ENCODE data around the gene AHI1. TPM values are rescaled to one million over a fixed set of nuclear protein-coding genes. Genes with fewer than 3 reads are reported as not detected.

AHI1 gene
- total RNA-seq, 4 donors from 2014 or later = 9.2 to 16.5 (median 11.7) TPM

GRCh38 chr6:135438907-135439535, 58.5 kb downstream of the AHI1 start:
- intact Hi-C loops (cut with DNase I; ENCODE audit: low total_unique reads) = no loop called here
- no peak for TF ChIP-seq POLR2A (IDR thresholded peaks at IDR 0.05)
- no peak for TF ChIP-seq CTCF (IDR thresholded peaks at IDR 0.05)
- no peak for DNase-seq (ENCODE audit: low spot score in 2 of 2)
- WGBS, 2 donors = 67 to 72% methylated on average over 3 of the region's 3 CpGs
- no peak overlapping the region for H3K4me3 ChIP-seq (ENCODE audit: low read depth, poor library complexity, severe bottlenecking)

- TF ChIP-seq CTCF (IDR thresholded peaks at IDR 0.05) (no peak), POLR2A (IDR thresholded peaks at IDR 0.05) (no peak)
- intact Hi-C loops (cut with DNase I; ENCODE audit: low total_unique reads) = no loop called here
- no peak for DNase-seq (ENCODE audit: low spot score in 2 of 2)
- H3K4me3 ChIP-seq (ENCODE audit: low read depth, poor library complexity, severe bottlenecking) = no peak overlapping the region
Observed at GRCh38 chr6:135434991-135435390, 62.5 kb downstream of the AHI1 start.

GRCh38 chr6:135434095-135434494, 63.4 kb downstream of the AHI1 start:
- H3K4me3 ChIP-seq (ENCODE audit: low read depth, poor library complexity, severe bottlenecking) = no peak overlapping the region
- DNase-seq (ENCODE audit: low spot score in 2 of 2) = no peak
- WGBS, 2 donors = 90 to 91% methylated on average over 1 of the region's 1 CpG
- intact Hi-C loops (cut with DNase I; ENCODE audit: low total_unique reads) = no loop called here
- TF ChIP-seq CTCF (IDR thresholded peaks at IDR 0.05) (no peak), POLR2A (IDR thresholded peaks at IDR 0.05) (no peak)

DNA sequence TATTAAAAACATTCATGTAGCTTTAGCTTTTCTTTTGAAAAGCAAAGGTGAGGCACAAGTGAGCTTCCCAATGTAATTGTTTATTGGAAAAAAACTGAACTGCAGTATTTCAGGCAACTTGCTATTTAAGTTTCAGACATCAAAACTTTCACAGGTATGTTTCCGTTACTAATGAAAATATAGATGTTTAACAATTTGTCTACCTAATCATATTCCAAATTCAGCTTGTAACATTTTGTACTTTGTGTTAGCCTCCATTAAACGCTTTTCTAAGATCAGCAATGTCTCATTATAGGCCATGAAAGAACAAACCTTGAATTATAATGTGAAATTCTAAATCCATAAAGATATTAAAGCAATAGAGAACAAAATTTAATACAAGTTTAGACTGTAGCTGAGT, 69.5 kb downstream of the AHI1 start:
- intact Hi-C loops (cut with DNase I; ENCODE audit: low total_unique reads) = loop anchor here (10.0 kb wide), 1 partner anchor 293 kb away; no protein-coding TSS in a partner anchor
- WGBS, 2 donors = 96% methylated on average over 2 of the region's 2 CpGs
- TF ChIP-seq CTCF (IDR thresholded peaks at IDR 0.05) (no peak), POLR2A (IDR thresholded peaks at IDR 0.05) (no peak)
- no peak overlapping the region for H3K4me3 ChIP-seq (ENCODE audit: low read depth, poor library complexity, severe bottlenecking)
- no peak for DNase-seq (ENCODE audit: low spot score in 2 of 2)

GRCh38 chr6:135426833-135427232, 70.7 kb downstream of the AHI1 start:
- 89 to 98% methylated on average over 1 of the region's 1 CpG for WGBS, 2 donors
- no peak for DNase-seq (ENCODE audit: low spot score in 2 of 2)
- TF ChIP-seq POLR2A (IDR thresholded peaks at IDR 0.05) (no peak), CTCF (IDR thresholded peaks at IDR 0.05) (no peak)
- intact Hi-C loops (cut with DNase I; ENCODE audit: low total_unique reads) = loop anchor here (10.0 kb wide), 1 partner anchor 292 kb away; no protein-coding TSS in a partner anchor
- no peak overlapping the region for H3K4me3 ChIP-seq (ENCODE audit: low read depth, poor library complexity, severe bottlenecking)

DNA sequence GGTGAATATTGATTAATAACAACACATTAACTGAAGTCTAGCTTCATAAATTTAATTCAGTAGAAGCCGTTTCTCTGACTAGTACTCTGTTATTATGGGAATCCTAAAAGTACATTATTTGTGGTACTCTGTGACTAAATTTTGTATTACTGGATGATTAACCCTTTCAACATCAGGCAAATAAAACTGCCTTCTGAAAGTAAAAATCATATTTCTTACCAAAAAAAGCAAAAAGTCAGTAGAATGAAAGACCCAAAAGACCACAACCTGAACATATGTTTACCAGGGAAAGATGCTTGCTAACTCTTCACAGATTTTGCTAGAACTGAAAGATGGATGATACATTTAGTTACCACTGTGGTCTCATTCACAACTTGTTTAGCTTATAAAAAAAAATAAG, 73.2 kb downstream of the AHI1 start:
- 87 to 98% methylated on average over 1 of the region's 1 CpG for WGBS, 2 donors
- no peak for DNase-seq (ENCODE audit: low spot score in 2 of 2)
- TF ChIP-seq CTCF (IDR thresholded peaks at IDR 0.05) = no peak
- TF ChIP-seq POLR2A (IDR thresholded peaks at IDR 0.05) = no peak
- no peak overlapping the region for H3K4me3 ChIP-seq (ENCODE audit: low read depth, poor library complexity, severe bottlenecking)
- intact Hi-C loops (cut with DNase I; ENCODE audit: low total_unique reads) = loop anchor here (10.0 kb wide), 1 partner anchor 290 kb away; no protein-coding TSS in a partner anchor
